Kidney (tissue), 14 donors: Measurements from ENCODE around the gene UGT3A2. TPM values are rescaled to one million over a fixed set of nuclear protein-coding genes. Genes with fewer than 3 reads are reported as not detected.

Experiments
- DNase-seq, 5 donors: peaks; one replicate each; pipeline ENCODE4 v3.0.0-alpha.2; 2013 to 2020
- FAIRE-seq: peaks from 2 replicates; lab custom pipeline; 2012; peaks lifted over from hg19 to GRCh38; lab: Jason Lieb, UNC
- H3K27ac ChIP-seq, 2 donors: one replicate each; pipeline ENCODE4 v1.7.0; 2013; ENCODE audit warnings: low read depth in 2 of 2, low read length in 2 of 2, inconsistent platforms in 1 of 2
- H3K27me3 ChIP-seq: one replicate; pipeline ENCODE4 v1.7.1; 2013; ENCODE audit warnings: low read length, inconsistent platforms; ENCODE audit not compliant: control insufficient read depth, insufficient read depth
- H3K36me3 ChIP-seq, 3 donors: one replicate each; pipeline versions ENCODE4 v1.7.0 to v1.7.1; 2013; ENCODE audit warnings: low read length in 3 of 3, control low read depth in 1 of 3, inconsistent platforms in 1 of 3; ENCODE audit not compliant: insufficient read depth in 3 of 3, control insufficient read depth in 2 of 3
- H3K4me1 ChIP-seq, 3 donors: one replicate each; pipeline versions ENCODE4 v1.7.0 to v1.7.1; 2013; ENCODE audit warnings: low read length in 3 of 3, inconsistent platforms in 1 of 3, low read depth in 1 of 3; ENCODE audit not compliant: control insufficient read depth in 2 of 3, insufficient read depth in 2 of 3
- H3K4me3 ChIP-seq, 3 donors: one replicate each; pipeline versions ENCODE4 v1.7.0 to v1.8.1; 2013; ENCODE audit warnings: low read length in 3 of 3, control low read depth in 1 of 3, inconsistent platforms in 1 of 3
- H3K9ac ChIP-seq, 3 donors: one replicate each; pipeline versions ENCODE4 v1.7.0 to v1.7.1; 2013; ENCODE audit warnings: low read length in 3 of 3, control low read depth in 1 of 3, inconsistent platforms in 1 of 3
- H3K9me3 ChIP-seq, 3 donors: one replicate each; pipeline versions ENCODE4 v1.7.0 to v1.7.1; 2013; ENCODE audit warnings: low read length in 3 of 3, control low read depth in 1 of 3, inconsistent platforms in 1 of 3; ENCODE audit not compliant: control insufficient read depth in 2 of 3, insufficient read depth in 1 of 3
- intact Hi-C: fragments of 100-400 bp; cut with DNase I; formaldehyde crosslinking; loops from one replicate; pipeline ENCODE4 v1.11.1; 2022
- polyA plus RNA-seq: library from polyadenylated mRNA; stranded (reverse); fragments of 350-450 nt; fragmentation: Illumina TruSeq; extraction: RNeasy Lipid Tissue Mini Kit (QIAGEN cat#74804); gene quantifications from one replicate; pipeline ENCODE4 v1.2.3, GENCODE V29; 2014; ENCODE audit warnings: low read depth, low replicate concordance; ENCODE audit not compliant: insufficient read depth
- total RNA-seq: library from RNA; stranded (reverse); fragmentation: NEBNext Ultra II Directional; extraction: Animal tissue kit (Norgen Biotek cat#: 25700); gene quantifications from one replicate; pipeline ENCODE4 v1.2.1, GENCODE V29; 2021
- TF ChIP-seq, protein P1 (sequence below): IDR thresholded peaks from 3 replicates; pipeline ENCODE4 v1.5.1; 2012; ENCODE audit warnings: mild to moderate bottlenecking, moderate library complexity, borderline replicate concordance; ENCODE audit not compliant: insufficient read depth; ENCODE audit errors: extremely low read depth
- donor health status: control.
- donor health status: control.
- donor health status: control.
- donor health status: control.
- donor health status: control.
- donor health status: DM: yes; HTN: yes; CAD: no.
- donor health status: Normal renal cell carcinoma (clear cell type).

Gene UGT3A2
- total and polyA plus RNA-seq, 2 donors from 2014 or later, result 0.35 to 4.4 TPM

GRCh38 chr5:36073595-36074216 lies 7.0 kb upstream of the UGT3A2 start:
- Histone ChIP-seq H3K4me3 (no peak overlapping the region), H3K27me3 (no peaks in the 10 kb centered on the region), H3K4me1 (no peaks in the 10 kb centered on the region), H3K27ac (no peak overlapping the region), H3K36me3 (no peaks in the 10 kb centered on the region), H3K9me3 (no peaks in the 10 kb centered on the region), H3K9ac (no peak overlapping the region)
- intact Hi-C loops, result no loop called here
- FAIRE-seq (no peak), DNase-seq (peak in 1 of 5 donors; percentile 18)
- TF ChIP-seq, protein P1, sequence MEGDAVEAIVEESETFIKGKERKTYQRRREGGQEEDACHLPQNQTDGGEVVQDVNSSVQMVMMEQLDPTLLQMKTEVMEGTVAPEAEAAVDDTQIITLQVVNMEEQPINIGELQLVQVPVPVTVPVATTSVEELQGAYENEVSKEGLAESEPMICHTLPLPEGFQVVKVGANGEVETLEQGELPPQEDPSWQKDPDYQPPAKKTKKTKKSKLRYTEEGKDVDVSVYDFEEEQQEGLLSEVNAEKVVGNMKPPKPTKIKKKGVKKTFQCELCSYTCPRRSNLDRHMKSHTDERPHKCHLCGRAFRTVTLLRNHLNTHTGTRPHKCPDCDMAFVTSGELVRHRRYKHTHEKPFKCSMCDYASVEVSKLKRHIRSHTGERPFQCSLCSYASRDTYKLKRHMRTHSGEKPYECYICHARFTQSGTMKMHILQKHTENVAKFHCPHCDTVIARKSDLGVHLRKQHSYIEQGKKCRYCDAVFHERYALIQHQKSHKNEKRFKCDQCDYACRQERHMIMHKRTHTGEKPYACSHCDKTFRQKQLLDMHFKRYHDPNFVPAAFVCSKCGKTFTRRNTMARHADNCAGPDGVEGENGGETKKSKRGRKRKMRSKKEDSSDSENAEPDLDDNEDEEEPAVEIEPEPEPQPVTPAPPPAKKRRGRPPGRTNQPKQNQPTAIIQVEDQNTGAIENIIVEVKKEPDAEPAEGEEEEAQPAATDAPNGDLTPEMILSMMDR, result peak; percentile 13

DNA sequence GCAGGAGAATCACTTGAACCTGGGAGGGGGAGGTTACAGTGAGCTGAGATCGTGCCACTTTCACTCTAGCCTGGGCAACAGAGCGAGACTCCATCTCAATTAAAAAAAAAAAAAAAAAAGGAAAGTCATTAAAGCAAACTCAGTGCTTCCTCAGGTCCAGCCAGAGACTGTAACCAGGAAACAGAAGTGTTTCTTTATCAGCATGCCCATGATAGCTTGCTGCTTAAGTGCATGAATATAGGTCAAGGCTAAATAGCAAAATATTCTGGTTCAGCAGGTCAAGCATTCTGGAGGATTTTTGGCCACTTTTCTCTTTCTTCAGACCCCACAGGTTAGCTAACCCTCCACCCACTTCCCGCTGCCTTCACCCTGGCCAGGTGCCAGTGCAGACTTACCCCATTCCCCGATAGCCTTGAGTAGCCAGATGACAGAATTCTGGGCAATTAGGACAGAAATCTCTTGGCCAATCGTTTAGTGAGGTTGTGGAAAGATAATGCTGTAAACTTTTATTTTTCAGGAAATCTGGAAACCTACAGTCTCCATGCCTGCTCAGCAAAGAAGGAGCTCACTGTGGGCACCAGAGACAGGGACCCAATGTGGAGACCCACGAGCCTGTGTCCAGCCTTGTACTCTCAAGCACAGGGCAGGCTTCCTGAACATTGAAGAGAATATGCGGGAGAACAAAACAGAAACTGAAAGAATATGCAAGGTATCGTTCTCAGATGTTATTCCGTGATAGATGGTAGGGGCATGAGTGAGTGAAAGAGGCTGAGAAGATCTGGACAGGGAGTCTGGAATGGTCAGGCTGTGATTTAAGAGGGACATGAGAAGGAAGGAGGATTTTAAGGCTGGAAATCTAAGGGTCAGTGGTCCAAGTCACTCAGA lies 4.2 kb upstream of the UGT3A2 start:
- TF ChIP-seq, protein P1, result no peak
- Histone ChIP-seq H3K4me1 (peaks cover 0 to 2% (median 0%) of the 10 kb centered on the region in 3 donors), H3K36me3 (no peaks in the 10 kb centered on the region), H3K27me3 (no peaks in the 10 kb centered on the region), H3K9ac (no peak overlapping the region), H3K27ac (no peak overlapping the region), H3K4me3 (peak overlapping the region in 2 of 3 donors; percentile 7 to 52), H3K9me3 (no peaks in the 10 kb centered on the region)
- intact Hi-C loops, result no loop called here
- FAIRE-seq, result no peak
- DNase-seq, result no peak

- H3K9ac ChIP-seq, result no peak overlapping the region
- H3K36me3 ChIP-seq, result no peaks in the 10 kb centered on the region
- peaks cover 0 to 2% (median 0%) of the 10 kb centered on the region in 3 donors for H3K4me1 ChIP-seq
- no peak overlapping the region for H3K27ac ChIP-seq
- DNase-seq (no peak), FAIRE-seq (no peak)
- intact Hi-C loops, result no loop called here
- no peaks in the 10 kb centered on the region for H3K9me3 ChIP-seq
- TF ChIP-seq, protein P1, result no peak
- no peak overlapping the region for H3K4me3 ChIP-seq
- H3K27me3 ChIP-seq, result no peaks in the 10 kb centered on the region
Observed at GRCh38 chr5:36068751-36069281, 2.1 kb upstream of the UGT3A2 start.
